Measurements from ENCODE around the gene MS4A3.

GRCh38 chr11:60059052-60059451 lies 2.6 kb downstream of the MS4A3 start:
- TF ChIP-seq CTCF (conservative IDR thresholded peaks at IDR 0.05; ENCODE audit: low read length) = no peak
- no peak for TF ChIP-seq EZH2phosphoT487 (IDR thresholded peaks at IDR 0.05; ENCODE audit: borderline replicate concordance, low read depth, low read length)
